Heart left ventricle (tissue), 16 donors: Measurements from ENCODE around the gene KREMEN2. TPM values are rescaled to one million over a fixed set of nuclear protein-coding genes. Genes with fewer than 3 reads are reported as not detected.
A peak's percentile ranks its signal among the peaks of the same experiment; 100 is the strongest.
"Not testable (repeated sequence)": the region's sequence is repeated elsewhere in the genome, so short reads cannot be mapped to it uniquely, and the experiment has no call there.

Source experiments
- ATAC-seq, 4 donors: fragments of 200-7000 bp; cut with Tn5 transposase; one replicate each; pipeline ENCODE4 v1.9.1; 2020 to 2022; ENCODE audit warnings: moderate library complexity in 4 of 4, mild to moderate bottlenecking in 3 of 4, moderate number of reproducible peaks in 1 of 4
- DNase-seq, 5 donors: peaks; one replicate each; pipeline ENCODE4 v3.0.0-alpha.2; 2020
- H3K27ac ChIP-seq, 12 donors: fragments of 200-600 bp; sonication (generic) in 4 of 12; one replicate each; pipeline versions ENCODE4 v1.5.0 to v1.8.0; 2016 to 2022; ENCODE audit warnings: mild to moderate bottlenecking in 2 of 12
- H3K27me3 ChIP-seq, 9 donors: fragments of 200-600 bp; sonication (generic) in 2 of 9; one replicate each; pipeline versions ENCODE4 v1.5.1 to v1.8.0; 2016 to 2022; ENCODE audit warnings: mild to moderate bottlenecking in 3 of 9
- H3K36me3 ChIP-seq, 9 donors: fragments of 200-600 bp; sonication (generic) in 2 of 9; one replicate each; pipeline versions ENCODE4 v1.5.0 to v1.8.0; 2018 to 2022; ENCODE audit warnings: mild to moderate bottlenecking in 2 of 9
- H3K4me1 ChIP-seq, 12 donors: fragments of 200-600 bp; sonication (generic) in 4 of 12; one replicate each; pipeline versions ENCODE4 v1.5.0 to v1.8.0; 2016 to 2022; ENCODE audit warnings: mild to moderate bottlenecking in 3 of 12
- H3K4me3 ChIP-seq, 12 donors: fragments of 200-600 bp; sonication (generic) in 4 of 12; one replicate each; pipeline versions ENCODE4 v1.5.0 to v1.8.0; 2017 to 2022; ENCODE audit warnings: mild to moderate bottlenecking in 9 of 12, moderate library complexity in 4 of 12
- H3K9me3 ChIP-seq, 12 donors: fragments of 200-600 bp; sonication (generic) in 4 of 12; one replicate each; pipeline versions ENCODE4 v1.5.0 to v1.8.0; 2016 to 2022; ENCODE audit warnings: mild to moderate bottlenecking in 1 of 12
- POLR2A ChIP-seq, 2 donors: fragments of 450-650 bp; IDR thresholded peaks; one replicate each; pipeline ENCODE4 v1.6.1; 2017; ENCODE audit warnings: antibody characterized with exemption in 2 of 2, mild to moderate bottlenecking in 2 of 2, moderate library complexity in 2 of 2
- WGBS, 4 donors: extraction: QIAGEN DNeasy Blood & Tissue Kit in 2 of 4; methylation state at CpG; one replicate each; pipeline versions ENCODE4 v1.1.5 to v1.1.7; 2013 to 2018; 5-methylcytosine and 5-hydroxymethylcytosine counted together
- intact Hi-C, 10 donors: fragments of 100-400 bp; cut with DNase I; formaldehyde crosslinking; loops; one replicate each; pipeline versions ENCODE4 v1.11.1 to v1.14.2; 2022
- polyA plus RNA-seq, 2 donors: library from polyadenylated mRNA; stranded (reverse); fragments of 200-250 nt; gene quantifications; one replicate each; pipeline ENCODE4 v1.2.3, GENCODE V29; 2013
- total RNA-seq, 9 donors: library from RNA; depleted of rRNA in 2 of 9; stranded (reverse); fragments of >200 nt in 2 of 9; fragmentation: NEBNext Ultra II Directional in 3 of 9; extraction: Animal tissue kit (Norgen Biotek cat#: 25700) in 3 of 9; gene quantifications; one replicate each; pipeline versions ENCODE4 v1.1.0 to v1.2.4, GENCODE V29; 2016 to 2023
- TF ChIP-seq, protein P1 (sequence below), 12 donors: fragments of 200-600 bp; sonication (generic) in 4 of 12; IDR thresholded peaks; one replicate each; pipeline versions ENCODE4 v1.5.0 to v1.8.0; 2018 to 2022; ENCODE audit warnings: antibody characterized with exemption in 12 of 12, mild to moderate bottlenecking in 5 of 12
- donor health status: ischemic (EF 13 %, LVEDD 7.1; RV severe dilation, severe dysfunction).
- donor health status: healthy with polysubstance abuse.
- donor health status: DM: no; HTN: yes; CAD: no.
- donor health status: DM: no; HTN: no; CAD: no.
- donor health status: ischemic (EF 25% LVEDD 6.9; RV normal size, moderate dysfunction).
- donor health status: ischemic (EF 25% LVEDD 5.7; RV mildly dilated, moderate dysfunction).
- donor health status: healthy.
- donor health status: DM: yes; HTN: yes; CAD: no.
- donor health status: ischemic (EF 35%, LVEDD 5.7; RV mildly dilated, moderate dysfunction).
- donor health status: nonischemic (EF 11% LVEDD 7.7; RV severe dilation, severe dysfunction).
- donor health status: DM: yes; HTN: yes; CAD: no.
- donor health status: PGD.
- donor health status: ischemic (EF 29% LVEDD 5.4; RV normal size, mild dysfunction).
- donor health status: nonischemic (EF 23%, LVEDD 6.1; RV moderate dilation, normal function).

The KREMEN2 gene
- total and polyA plus RNA-seq, 11 donors = 0.27 TPM; not detected in 10

DNA sequence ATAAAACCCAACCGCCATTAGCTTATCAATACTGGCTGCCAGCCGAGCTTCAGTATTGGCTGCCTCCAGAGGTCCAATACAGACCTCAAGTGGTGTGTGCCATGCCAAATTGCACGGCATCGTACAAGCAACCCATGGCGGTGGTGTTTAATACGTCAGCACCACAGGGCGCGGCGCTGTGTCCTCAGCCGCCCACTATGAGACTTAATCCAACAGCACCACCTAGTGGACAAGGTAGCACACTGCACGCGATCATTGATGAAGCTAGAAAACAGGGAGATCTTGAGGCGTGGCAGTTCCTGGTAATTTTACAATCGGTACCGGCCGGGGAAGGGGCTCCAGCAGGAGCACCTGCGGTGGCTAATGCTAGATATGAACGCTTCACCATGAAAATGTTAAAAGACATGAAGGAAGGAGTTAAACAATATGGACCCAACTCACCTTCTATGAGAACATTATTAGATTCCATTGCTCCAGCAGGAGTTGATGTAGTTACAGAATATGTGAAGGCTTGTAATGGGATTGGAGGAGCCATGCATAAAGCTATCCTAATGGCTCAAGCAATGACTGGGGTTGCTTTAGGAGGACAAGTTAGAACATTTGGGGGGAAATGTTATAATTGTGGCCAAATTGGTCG is 36.9 kb upstream of the KREMEN2 start:
- peaks cover 0 to 12% (median 3%) of the 10 kb centered on the region in 12 donors for H3K4me1 ChIP-seq
- DNase-seq (peak; percentile 77 to 91 (median 86)), ATAC-seq (peak; percentile 81 to 93 (median 91))
- WGBS, 4 donors = 5 to 10% (median 7%) methylated on average over 19 of the region's 19 CpGs
- TF ChIP-seq, protein P1, sequence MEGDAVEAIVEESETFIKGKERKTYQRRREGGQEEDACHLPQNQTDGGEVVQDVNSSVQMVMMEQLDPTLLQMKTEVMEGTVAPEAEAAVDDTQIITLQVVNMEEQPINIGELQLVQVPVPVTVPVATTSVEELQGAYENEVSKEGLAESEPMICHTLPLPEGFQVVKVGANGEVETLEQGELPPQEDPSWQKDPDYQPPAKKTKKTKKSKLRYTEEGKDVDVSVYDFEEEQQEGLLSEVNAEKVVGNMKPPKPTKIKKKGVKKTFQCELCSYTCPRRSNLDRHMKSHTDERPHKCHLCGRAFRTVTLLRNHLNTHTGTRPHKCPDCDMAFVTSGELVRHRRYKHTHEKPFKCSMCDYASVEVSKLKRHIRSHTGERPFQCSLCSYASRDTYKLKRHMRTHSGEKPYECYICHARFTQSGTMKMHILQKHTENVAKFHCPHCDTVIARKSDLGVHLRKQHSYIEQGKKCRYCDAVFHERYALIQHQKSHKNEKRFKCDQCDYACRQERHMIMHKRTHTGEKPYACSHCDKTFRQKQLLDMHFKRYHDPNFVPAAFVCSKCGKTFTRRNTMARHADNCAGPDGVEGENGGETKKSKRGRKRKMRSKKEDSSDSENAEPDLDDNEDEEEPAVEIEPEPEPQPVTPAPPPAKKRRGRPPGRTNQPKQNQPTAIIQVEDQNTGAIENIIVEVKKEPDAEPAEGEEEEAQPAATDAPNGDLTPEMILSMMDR (IDR thresholded peaks at IDR 0.05) = peak; percentile 86 to 99 (median 96)
- TF ChIP-seq POLR2A (IDR thresholded peaks at IDR 0.05) = no peak
- no peak overlapping the region for H3K27ac ChIP-seq
- H3K9me3 ChIP-seq = no peaks in the 10 kb centered on the region
- H3K36me3 ChIP-seq = peaks cover 0 to 48% (median 28%) of the 10 kb centered on the region in 9 donors
- no peaks in the 10 kb centered on the region for H3K27me3 ChIP-seq
- intact Hi-C loops = loop anchor here in 3 of 10 donors (2.0 kb wide), 3 partner anchors 52 to 88 kb away; partner anchors contain the start of gene PKMYT1 (in 1 of the 3)
- peak overlapping the region in 8 of 12 donors; percentile 7 to 51 (median 24) for H3K4me3 ChIP-seq

DNA sequence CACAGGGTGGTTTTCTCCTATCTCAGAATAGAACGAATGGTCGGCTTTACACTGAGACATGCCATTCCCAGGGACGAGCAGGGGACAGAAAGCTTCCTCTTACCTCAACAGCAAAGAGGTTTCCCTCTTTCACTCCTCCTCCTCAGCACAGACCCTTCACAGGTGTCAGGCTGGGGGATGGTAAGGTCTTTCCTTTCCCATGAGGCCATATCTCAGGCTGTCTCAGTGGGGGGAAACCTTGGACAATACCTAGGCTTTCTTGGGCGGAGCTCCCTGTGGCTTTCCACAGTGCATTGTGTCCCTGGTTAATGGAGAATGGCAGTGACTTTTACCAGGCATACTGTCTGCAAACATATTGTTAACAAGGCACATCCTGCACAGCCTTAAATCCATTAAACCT is 35.9 kb upstream of the KREMEN2 start:
- WGBS, 4 donors = 70 to 83% (median 75%) methylated on average over 4 of the region's 4 CpGs
- peaks cover 0 to 12% (median 3%) of the 10 kb centered on the region in 12 donors for H3K4me1 ChIP-seq
- H3K36me3 ChIP-seq = peaks cover 0 to 46% (median 24%) of the 10 kb centered on the region in 9 donors
- ATAC-seq, DNase-seq, H3K27ac ChIP-seq, H3K9me3 ChIP-seq, intact Hi-C loops, H3K27me3 ChIP-seq, H3K4me3 ChIP-seq: not testable (repeated sequence)

DNA sequence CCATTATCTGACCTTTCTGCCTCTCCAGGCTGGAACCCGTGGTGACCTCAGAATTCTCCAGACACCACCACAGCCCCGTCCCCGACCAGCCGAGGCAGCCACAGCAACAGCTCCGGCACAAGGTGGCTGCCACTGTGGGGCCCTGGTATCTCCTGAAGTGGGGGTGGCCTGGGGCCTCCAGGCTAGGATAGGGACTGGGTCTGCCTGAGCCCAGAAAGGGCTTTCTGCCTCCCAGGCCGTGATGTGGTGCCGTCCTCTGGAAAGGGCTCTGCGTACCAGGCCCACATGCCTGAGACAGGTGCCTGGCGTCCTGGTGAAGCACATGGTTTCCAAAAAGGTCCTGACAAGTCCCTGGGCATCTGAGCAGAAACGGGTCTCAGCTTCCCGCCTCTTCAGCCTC is 35.3 kb upstream of the KREMEN2 start:
- no peaks in the 10 kb centered on the region for H3K9me3 ChIP-seq
- ATAC-seq (no peak), DNase-seq (no peak)
- TF ChIP-seq POLR2A (IDR thresholded peaks at IDR 0.05) = no peak
- TF ChIP-seq, protein P1 (IDR thresholded peaks at IDR 0.05) = no peak
- peaks cover 0 to 12% (median 3%) of the 10 kb centered on the region in 12 donors for H3K4me1 ChIP-seq
- no peaks in the 10 kb centered on the region for H3K27me3 ChIP-seq
- peaks cover 0 to 50% (median 30%) of the 10 kb centered on the region in 9 donors for H3K36me3 ChIP-seq
- 77 to 89% (median 86%) methylated on average over 8 to 11 of the region's 11 CpGs for whole genome bisulfite sequencing, 4 donors
- intact Hi-C loops = no loop called here
- H3K27ac ChIP-seq = no peak overlapping the region
- no peak overlapping the region for H3K4me3 ChIP-seq

DNA sequence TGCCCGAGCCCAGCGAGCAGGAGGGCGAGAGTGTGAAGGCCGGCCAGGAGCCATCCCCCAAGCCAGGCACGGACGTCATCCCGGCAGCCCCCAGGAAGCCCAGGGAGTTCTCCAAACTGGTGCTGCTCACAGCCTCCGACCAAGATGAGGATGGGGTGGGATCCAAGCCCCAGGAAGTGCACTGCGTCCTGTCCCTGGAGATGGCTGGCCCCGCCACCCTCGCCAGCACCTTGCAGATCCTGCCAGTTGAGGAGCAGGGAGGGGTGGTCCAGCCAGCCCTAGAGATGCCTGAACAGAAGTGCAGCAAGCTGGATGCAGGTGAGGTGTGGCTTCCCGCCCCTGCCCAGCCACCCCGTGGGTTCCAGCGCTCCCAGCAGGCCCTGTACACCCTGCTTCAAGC is 34.4 kb upstream of the KREMEN2 start:
- WGBS, 4 donors = 92 to 98% (median 92%) methylated on average over 8 to 14 of the region's 14 CpGs
- Histone ChIP-seq H3K36me3 (peaks cover 0 to 57% (median 39%) of the 10 kb centered on the region in 9 donors), H3K9me3 (no peaks in the 10 kb centered on the region), H3K27me3 (no peaks in the 10 kb centered on the region), H3K4me3 (no peak overlapping the region), H3K27ac (no peak overlapping the region), H3K4me1 (peaks cover 0 to 12% (median 3%) of the 10 kb centered on the region in 12 donors)
- DNase-seq = no peak
- TF ChIP-seq, protein P1 (IDR thresholded peaks at IDR 0.05) = no peak
- no peak for TF ChIP-seq POLR2A (IDR thresholded peaks at IDR 0.05)
- no peak for ATAC-seq
- intact Hi-C loops = no loop called here
